ENCODE measurements around the gene FMO5.

DNA sequence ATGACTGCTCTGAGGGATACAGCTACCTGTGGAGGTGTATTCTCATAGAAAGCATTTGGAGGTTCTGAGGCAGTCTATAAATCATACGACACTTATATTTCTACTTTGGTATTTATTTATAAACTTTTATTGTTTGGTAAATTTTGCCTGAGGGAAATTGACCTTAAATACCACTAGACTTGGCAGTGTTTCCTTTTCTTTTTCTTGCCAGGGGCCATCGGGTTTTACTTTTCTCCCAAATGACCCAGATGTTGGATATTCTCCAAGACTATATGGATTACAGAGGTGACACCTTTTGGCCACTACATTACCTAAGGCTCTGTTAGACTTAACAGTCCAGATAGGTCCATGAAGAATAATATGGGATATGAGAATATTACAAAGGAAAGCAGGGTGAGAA, 45.6 kb upstream of the FMO5 start:
- no peak for TF ChIP-seq POLR2A (IDR thresholded peaks at IDR 0.05)
- TF ChIP-seq, protein P1, sequence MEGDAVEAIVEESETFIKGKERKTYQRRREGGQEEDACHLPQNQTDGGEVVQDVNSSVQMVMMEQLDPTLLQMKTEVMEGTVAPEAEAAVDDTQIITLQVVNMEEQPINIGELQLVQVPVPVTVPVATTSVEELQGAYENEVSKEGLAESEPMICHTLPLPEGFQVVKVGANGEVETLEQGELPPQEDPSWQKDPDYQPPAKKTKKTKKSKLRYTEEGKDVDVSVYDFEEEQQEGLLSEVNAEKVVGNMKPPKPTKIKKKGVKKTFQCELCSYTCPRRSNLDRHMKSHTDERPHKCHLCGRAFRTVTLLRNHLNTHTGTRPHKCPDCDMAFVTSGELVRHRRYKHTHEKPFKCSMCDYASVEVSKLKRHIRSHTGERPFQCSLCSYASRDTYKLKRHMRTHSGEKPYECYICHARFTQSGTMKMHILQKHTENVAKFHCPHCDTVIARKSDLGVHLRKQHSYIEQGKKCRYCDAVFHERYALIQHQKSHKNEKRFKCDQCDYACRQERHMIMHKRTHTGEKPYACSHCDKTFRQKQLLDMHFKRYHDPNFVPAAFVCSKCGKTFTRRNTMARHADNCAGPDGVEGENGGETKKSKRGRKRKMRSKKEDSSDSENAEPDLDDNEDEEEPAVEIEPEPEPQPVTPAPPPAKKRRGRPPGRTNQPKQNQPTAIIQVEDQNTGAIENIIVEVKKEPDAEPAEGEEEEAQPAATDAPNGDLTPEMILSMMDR (IDR thresholded peaks at IDR 0.05 in 4 of 5, conservative IDR thresholded peaks at IDR 0.05 in 1 of 5): no peak

Measured in gastrocnemius medialis (tissue), 4 donors.